Neuronal stem cell (in vitro differentiated cells): ENCODE data around the gene LRRC42.

Source experiments
- DNase-seq: peaks from one replicate; pipeline ENCODE4 v3.0.0-alpha.2; 2013; ENCODE audit warnings: low spot score
- H2AFZ ChIP-seq: one replicate; pipeline ENCODE4 v1.6.1; 2013; ENCODE audit warnings: mild to moderate bottlenecking, low read length, inconsistent platforms
- H2AK5ac ChIP-seq: 2 replicates; pipeline ENCODE4 v1.6.1; 2013; ENCODE audit warnings: low read depth, mild to moderate bottlenecking, inconsistent platforms, low read length, moderate library complexity, mixed read lengths
- H2BK120ac ChIP-seq: 2 replicates; pipeline ENCODE4 v1.6.1; 2013; ENCODE audit warnings: low read depth, mild to moderate bottlenecking, inconsistent platforms, low read length, moderate library complexity, mixed read lengths
- H2BK12ac ChIP-seq: one replicate; pipeline ENCODE4 v1.6.1; 2013; ENCODE audit warnings: low read length, inconsistent platforms
- H2BK15ac ChIP-seq: 2 replicates; pipeline ENCODE4 v1.6.1; 2013; ENCODE audit warnings: mild to moderate bottlenecking, low read length, inconsistent platforms, mixed read lengths
- H2BK5ac ChIP-seq: one replicate; pipeline ENCODE4 v1.6.1; 2013; ENCODE audit warnings: inconsistent platforms, mild to moderate bottlenecking, low read length, moderate library complexity
- H3K14ac ChIP-seq: one replicate; pipeline ENCODE4 v1.6.1; 2013; ENCODE audit warnings: low read length, inconsistent platforms
- H3K18ac ChIP-seq: 2 replicates; pipeline ENCODE4 v1.6.1; 2013; ENCODE audit warnings: low read length, inconsistent platforms
- H3K23ac ChIP-seq: 2 replicates; pipeline ENCODE4 v1.6.1; 2013; ENCODE audit warnings: low read depth, mild to moderate bottlenecking, mixed read lengths, low read length, inconsistent platforms; ENCODE audit not compliant: poor library complexity
- H3K27ac ChIP-seq: replicated peaks from 3 replicates; pipeline ENCODE4 v1.5.1; 2013; ENCODE audit warnings: low read length, inconsistent platforms
- H3K27me3 ChIP-seq, 3 experiments: 2 replicates each; pipeline ENCODE4 v1.6.1; 2013; ENCODE audit warnings: low read length in 3 of 3, mild to moderate bottlenecking in 2 of 3, inconsistent platforms in 1 of 3, low read depth in 1 of 3, mixed read lengths in 1 of 3, moderate library complexity in 1 of 3; ENCODE audit not compliant: control insufficient read depth in 3 of 3, insufficient read depth in 3 of 3
- H3K36me3 ChIP-seq, 2 donors: replicated peaks in 1 of 2; 2 replicates each; pipeline ENCODE4 v1.6.1; 2013; ENCODE audit warnings: low read length in 2 of 2; ENCODE audit not compliant: control insufficient read depth in 2 of 2, insufficient read depth in 2 of 2
- H3K4ac ChIP-seq: 2 replicates; pipeline ENCODE4 v1.6.1; 2013; ENCODE audit warnings: inconsistent platforms, mild to moderate bottlenecking, low read length, moderate library complexity
- H3K4me1 ChIP-seq, 2 donors: 1 replicate in 1 of 2; 2 replicates in 1 of 2; pipeline ENCODE4 v1.6.1; 2013; ENCODE audit warnings: low read length in 2 of 2, low read depth in 1 of 2; ENCODE audit not compliant: control insufficient read depth in 2 of 2, insufficient read depth in 1 of 2
- H3K4me2 ChIP-seq: one replicate; pipeline ENCODE4 v1.6.1; 2013; ENCODE audit warnings: mild to moderate bottlenecking, low read length, inconsistent platforms; ENCODE audit not compliant: insufficient read depth, poor library complexity, severe bottlenecking
- H3K4me3 ChIP-seq, 2 donors: 2 replicates each; pipeline ENCODE4 v1.5.1; 2013; ENCODE audit warnings: low read length in 2 of 2, mild to moderate bottlenecking in 2 of 2, inconsistent platforms in 1 of 2, moderate library complexity in 1 of 2
- H3K79me1 ChIP-seq: one replicate; pipeline ENCODE4 v1.6.1; 2013; ENCODE audit warnings: low read depth, mild to moderate bottlenecking, inconsistent platforms, low read length, moderate library complexity
- H3K9ac ChIP-seq: one replicate; pipeline ENCODE4 v1.6.1; 2013; ENCODE audit warnings: mild to moderate bottlenecking, low read depth, low read length, inconsistent platforms; ENCODE audit not compliant: poor library complexity
- H3K9me3 ChIP-seq, 2 donors: replicated peaks in 1 of 2; 2 replicates each; pipeline versions ENCODE3 to v1.6.1; 2013; ENCODE audit warnings: low read length in 2 of 2, mild to moderate bottlenecking in 2 of 2, inconsistent platforms in 1 of 2, low read depth in 1 of 2, mixed read lengths in 1 of 2, moderate library complexity in 1 of 2; ENCODE audit not compliant: control insufficient read depth in 2 of 2, insufficient read depth in 1 of 2
- H4K8ac ChIP-seq: one replicate; pipeline ENCODE4 v1.6.1; 2013; ENCODE audit warnings: low read depth, mild to moderate bottlenecking, inconsistent platforms, low read length, moderate library complexity
- H4K91ac ChIP-seq: one replicate; pipeline ENCODE4 v1.6.1; 2013; ENCODE audit warnings: low read length, low read depth, mild to moderate bottlenecking, inconsistent platforms; ENCODE audit not compliant: poor library complexity
- WGBS, 2 donors: extraction: QIAGEN DNeasy Blood & Tissue Kit; methylation state at CpG; one replicate each; pipeline ENCODE4 v1.1.7; 2013; ENCODE audit warnings: missing lambda C conversion rate in 2 of 2, mixed read lengths in 1 of 2; ENCODE audit not compliant: insufficient read length in 2 of 2, insufficient replicate concordance in 1 of 2; ENCODE audit errors: extremely low coverage in 2 of 2; 5-methylcytosine and 5-hydroxymethylcytosine counted together

Gene LRRC42

GRCh38 chr1:53945183-53945432 lies 1.0 kb upstream of the LRRC42 start:
- Histone ChIP-seq H3K23ac (peak overlapping the region; percentile 98), H3K4me1 (peaks cover 4 to 11% of the 10 kb centered on the region in 2 donors), H2BK12ac (no peak overlapping the region), H3K27me3 (no peaks in the 10 kb centered on the region), H2BK120ac (no peak overlapping the region), H2AFZ (peak overlapping the region; percentile 98), H3K9me3 (peaks cover 0 to 5% of the 10 kb centered on the region in 2 donors), H2BK5ac (peak overlapping the region; percentile 99), H2BK15ac (no peak overlapping the region), H3K4me2 (peak overlapping the region; percentile 72), H3K18ac (peak overlapping the region; percentile 86), H3K36me3 (peaks cover under 1 to 23% of the 10 kb centered on the region in 2 donors), H3K9ac (peak overlapping the region; percentile 97), H3K14ac (peak overlapping the region; percentile 77), H3K4ac (no peak overlapping the region), H3K27ac (peak overlapping the region; percentile 71), H4K91ac (no peak overlapping the region), H4K8ac (no peak overlapping the region), H3K4me3 (peak overlapping the region; percentile 92 to 97), H3K79me1 (peaks cover 6% of the 10 kb centered on the region), H2AK5ac (peak overlapping the region; percentile 66)
- no peak for DNase-seq
- no CpG with 5 or more reads among the region's 16 CpGs for WGBS, 2 donors

DNA sequence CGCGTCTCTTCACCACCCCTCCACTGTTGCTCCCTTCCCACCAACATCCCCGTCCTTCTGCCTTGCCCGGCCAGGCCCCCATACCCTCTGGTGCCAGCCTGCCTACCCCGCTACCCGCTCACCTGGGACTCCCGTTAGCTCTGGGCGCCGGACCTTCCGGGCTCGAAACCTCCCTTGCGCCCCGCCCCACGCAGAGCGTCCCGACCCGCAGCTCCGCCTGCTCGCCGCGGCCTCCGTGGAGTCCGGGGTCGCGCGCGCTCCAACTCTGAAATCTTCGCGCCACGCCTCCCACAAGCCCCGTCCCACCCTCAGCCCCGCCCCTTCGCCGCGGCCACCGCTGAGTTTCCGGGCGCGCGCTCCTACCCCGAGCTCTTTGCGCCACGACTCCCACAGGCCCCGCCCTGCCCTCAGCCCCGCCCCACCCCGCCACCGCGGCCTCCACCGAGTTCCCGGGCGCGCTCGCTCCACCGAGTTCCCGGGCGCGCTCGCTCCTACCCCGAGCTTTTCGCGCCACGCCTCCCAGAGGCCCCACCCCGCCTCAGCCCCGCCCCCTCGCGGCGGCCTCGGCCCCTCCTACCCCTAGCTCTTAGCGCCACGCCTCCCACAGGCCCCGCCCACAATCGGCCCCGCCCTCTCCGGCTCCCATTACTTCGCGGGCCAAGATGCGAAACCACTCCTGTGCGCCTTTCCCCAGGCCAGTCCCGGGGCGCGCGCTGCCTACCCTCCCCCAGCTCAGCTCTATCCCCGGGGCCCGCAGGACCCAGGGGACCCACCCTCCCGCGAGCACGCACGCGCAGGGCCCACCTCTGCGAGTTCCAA lies 508 bp upstream of the LRRC42 start, which contains the start of gene IFT25:
Gene IFT25, minus strand, starts transcription at position 267 of the 819 bp plus-strand sequence. CDS start 5,617 bp downstream, outside the sequence.
- Histone ChIP-seq H4K8ac (no peak within 1 kb of the TSS), H3K9me3 (peaks cover 0 to 5% of the 10 kb centered on the region in 2 donors), H3K4me3 (peak within 1 kb of the TSS; percentile 93 to 97), H2BK120ac (no peak within 1 kb of the TSS), H2AFZ (peak within 1 kb of the TSS; percentile 98), H3K18ac (peak within 1 kb of the TSS; percentile 98), H3K14ac (peak within 1 kb of the TSS; percentile 77), H3K4ac (no peak within 1 kb of the TSS), H3K4me2 (peak within 1 kb of the TSS; percentile 82), H3K27me3 (no peaks in the 10 kb centered on the region), H3K79me1 (peaks cover 6% of the 10 kb centered on the region), H3K27ac (peak within 1 kb of the TSS; percentile 93), H2BK12ac (no peak within 1 kb of the TSS), H2BK5ac (peak within 1 kb of the TSS; percentile 99), H3K36me3 (peaks cover 1 to 21% of the 10 kb centered on the region in 2 donors), H3K23ac (peak within 1 kb of the TSS; percentile 98), H2AK5ac (peak within 1 kb of the TSS; percentile 66), H2BK15ac (no peak within 1 kb of the TSS), H3K9ac (peak within 1 kb of the TSS; percentile 97), H3K4me1 (peaks cover 4 to 11% of the 10 kb centered on the region in 2 donors), H4K91ac (no peak within 1 kb of the TSS)
- no CpG with 5 or more reads among the region's 90 CpGs for WGBS, 2 donors
- peak; percentile 97 for DNase-seq

GRCh38 chr1:53947172-53947907 lies 1.2 kb downstream of the LRRC42 start:
- peak overlapping the region; percentile 94 for H3K23ac ChIP-seq
- H3K79me1 ChIP-seq, result peaks cover 7% of the 10 kb centered on the region
- H3K18ac ChIP-seq, result no peak overlapping the region
- H2BK5ac ChIP-seq, result no peak overlapping the region
- H3K27me3 ChIP-seq, result no peaks in the 10 kb centered on the region
- H3K36me3 ChIP-seq, result peaks cover 7 to 29% of the 10 kb centered on the region in 2 donors
- peak overlapping the region; percentile 90 for H3K9ac ChIP-seq
- DNase-seq, result no peak
- no peak overlapping the region for H3K27ac ChIP-seq
- H2BK120ac ChIP-seq, result no peak overlapping the region
- H2AFZ ChIP-seq, result peak overlapping the region; percentile 98
- 100% methylated on average over 1 of the region's 6 CpGs; no CpG with 5 or more reads in 1 of the 2 donors for WGBS, 2 donors
- H3K9me3 ChIP-seq, result no peaks in the 10 kb centered on the region
- no peak overlapping the region for H3K14ac ChIP-seq
- H2BK12ac ChIP-seq, result no peak overlapping the region
- H2BK15ac ChIP-seq, result no peak overlapping the region
- peaks cover 4 to 11% of the 10 kb centered on the region in 2 donors for H3K4me1 ChIP-seq
- peak overlapping the region; percentile 93 to 97 for H3K4me3 ChIP-seq
- H2AK5ac ChIP-seq, result peak overlapping the region; percentile 51
- no peak overlapping the region for H4K8ac ChIP-seq
- H3K4ac ChIP-seq, result no peak overlapping the region
- H3K4me2 ChIP-seq, result peak overlapping the region; percentile 82
- H4K91ac ChIP-seq, result no peak overlapping the region

GRCh38 chr1:53948291-53948690 lies 2.1 kb downstream of the LRRC42 start:
- no peak overlapping the region for H2BK12ac ChIP-seq
- H3K18ac ChIP-seq, result no peak overlapping the region
- no peak overlapping the region for H2BK120ac ChIP-seq
- no peaks in the 10 kb centered on the region for H3K9me3 ChIP-seq
- no peak overlapping the region for H4K91ac ChIP-seq
- WGBS, 2 donors, result no CpG with 5 or more reads among the region's 5 CpGs
- no peak overlapping the region for H3K4ac ChIP-seq
- H3K9ac ChIP-seq, result no peak overlapping the region
- H4K8ac ChIP-seq, result no peak overlapping the region
- H3K23ac ChIP-seq, result no peak overlapping the region
- H2BK5ac ChIP-seq, result no peak overlapping the region
- no peak overlapping the region for H2AK5ac ChIP-seq
- DNase-seq, result no peak
- no peak overlapping the region for H3K27ac ChIP-seq
- H3K4me3 ChIP-seq, result no peak overlapping the region
- H3K36me3 ChIP-seq, result peaks cover 8 to 39% of the 10 kb centered on the region in 2 donors
- no peak overlapping the region for H3K14ac ChIP-seq
- no peaks in the 10 kb centered on the region for H3K27me3 ChIP-seq
- no peak overlapping the region for H3K4me2 ChIP-seq
- peaks cover 7% of the 10 kb centered on the region for H3K79me1 ChIP-seq
- H2BK15ac ChIP-seq, result no peak overlapping the region
- H2AFZ ChIP-seq, result no peak overlapping the region
- peaks cover 4 to 7% of the 10 kb centered on the region in 2 donors for H3K4me1 ChIP-seq
